Keratinocyte (primary cell): ENCODE data around the gene PIP5K1A. TPM values are rescaled to one million over a fixed set of nuclear protein-coding genes. Genes with fewer than 3 reads are reported as not detected.

Experiments
- DNase-seq: peaks from one replicate; pipeline ENCODE4 v3.0.0-alpha.2; 2011; ENCODE audit warnings: low read depth, missing footprints, low spot score
- FAIRE-seq: peaks from 2 replicates; lab custom pipeline; 2011; peaks lifted over from hg19 to GRCh38; lab: Jason Lieb, UNC
- H2AFZ ChIP-seq: 2 replicates; pipeline ENCODE4 v1.6.0; 2012; ENCODE audit warnings: low read length, control low read depth, inconsistent platforms; ENCODE audit not compliant: control insufficient read depth
- H3K27ac ChIP-seq: 2 replicates; pipeline ENCODE4 v1.5.1; 2011; ENCODE audit warnings: low read length; ENCODE audit not compliant: control insufficient read depth, insufficient read depth
- H3K27me3 ChIP-seq: 3 replicates; pipeline ENCODE4 v1.6.0; 2011; ENCODE audit warnings: low read length; ENCODE audit not compliant: control insufficient read depth, insufficient read depth; ENCODE audit errors: extremely low read depth
- H3K36me3 ChIP-seq, 2 experiments: 2 replicates in 1 of 2; 3 replicates in 1 of 2; pipeline ENCODE4 v1.5.1; 2011; ENCODE audit warnings: low read length in 2 of 2, mild to moderate bottlenecking in 1 of 2; ENCODE audit not compliant: control insufficient read depth in 2 of 2, insufficient read depth in 2 of 2; ENCODE audit errors: extremely low read depth in 1 of 2
- H3K4me1 ChIP-seq: 3 replicates; pipeline ENCODE4 v1.5.1; 2011; ENCODE audit warnings: low read length; ENCODE audit not compliant: control insufficient read depth, insufficient read depth; ENCODE audit errors: extremely low read depth
- H3K4me2 ChIP-seq: 3 replicates; pipeline ENCODE4 v1.6.0; 2011; ENCODE audit warnings: low read depth, low read length; ENCODE audit not compliant: control insufficient read depth, insufficient read depth; ENCODE audit errors: extremely low read depth
- H3K4me3 ChIP-seq, 3 experiments: fragments of 200-600 bp in 1 of 3; sonication (generic) in 1 of 3; 2 replicates in 2 of 3; 3 replicates in 1 of 3; pipeline ENCODE4 v1.5.1; 2011 to 2016; ENCODE audit warnings: low read length in 3 of 3, mild to moderate bottlenecking in 3 of 3, control low read depth in 2 of 3, inconsistent platforms in 1 of 3, low read depth in 1 of 3, mixed read lengths in 1 of 3, mixed run types in 1 of 3, moderate library complexity in 1 of 3; ENCODE audit not compliant: control insufficient read depth in 2 of 3, insufficient read depth in 2 of 3; ENCODE audit errors: extremely low read depth in 1 of 3
- H3K79me2 ChIP-seq: 2 replicates; pipeline ENCODE4 v1.6.0; 2012; ENCODE audit warnings: low read length; ENCODE audit not compliant: control insufficient read depth, insufficient read depth
- H3K9ac ChIP-seq: 3 replicates; pipeline ENCODE4 v1.6.0; 2011; ENCODE audit warnings: low read length; ENCODE audit not compliant: control insufficient read depth, insufficient read depth; ENCODE audit errors: extremely low read depth
- H3K9me1 ChIP-seq: 3 replicates; pipeline ENCODE4 v1.6.0; 2011; ENCODE audit warnings: low read length; ENCODE audit not compliant: control insufficient read depth, insufficient read depth; ENCODE audit errors: extremely low read depth
- H3K9me3 ChIP-seq: 2 replicates; pipeline ENCODE4 v1.5.1; 2012; ENCODE audit warnings: low read depth, low read length; ENCODE audit not compliant: control insufficient read depth
- H4K20me1 ChIP-seq: 3 replicates; pipeline ENCODE4 v1.6.0; 2011; ENCODE audit warnings: low read length; ENCODE audit not compliant: control insufficient read depth, insufficient read depth; ENCODE audit errors: extremely low read depth
- CTCF ChIP-seq, 3 experiments: IDR thresholded peaks in 1 of 3; conservative IDR thresholded peaks in 1 of 3; optimal IDR thresholded peaks in 1 of 3; 2 replicates in 2 of 3; 3 replicates in 1 of 3; pipeline versions ENCODE3 to v1.5.1; 2011; ENCODE audit warnings: low read length in 3 of 3, mild to moderate bottlenecking in 3 of 3, moderate library complexity in 2 of 3, control low read depth in 1 of 3, inconsistent platforms in 1 of 3; ENCODE audit not compliant: insufficient read depth in 2 of 3; ENCODE audit errors: extremely low read depth in 1 of 3
- EZH2 ChIP-seq: IDR thresholded peaks from one replicate; pipeline ENCODE4 v1.6.1; 2012; ENCODE audit warnings: inconsistent platforms, mild to moderate bottlenecking, low read length, moderate library complexity
- dilution Hi-C: fragments of 300-500 bp; cut with MboI; formaldehyde crosslinking; loops from one replicate; pipeline ENCODE4 v1.7.0; 2020; ENCODE audit warnings: low sequenced_read_pairs; ENCODE audit not compliant: extremely low pct_ligation_motif_present
- polyA plus RNA-seq, 5 experiments: library from polyadenylated mRNA; depleted of rRNA in 3 of 5; stranded (reverse) in 3 of 5; stranded (forward) in 1 of 5; unstranded in 1 of 5; fragments of >200 nt; gene quantifications; 1 replicate in 1 of 5; 2 replicates in 3 of 5; 3 replicates in 1 of 5; pipeline versions ENCODE4 v1.2.1 to v1.2.3, GENCODE V29; 2011 to 2012; ENCODE audit warnings: missing spikeins in 2 of 5, low read depth in 1 of 5, low replicate concordance in 1 of 5

Gene PIP5K1A
- polyA plus RNA-seq, 1 donor (not counting 4 experiments of a cell fraction or from before 2014, with no cell fraction given), result 124 TPM

- no peak for DNase-seq
- H3K9me3 ChIP-seq, result no peaks in the 10 kb centered on the region
- H3K4me3 ChIP-seq, result no peak overlapping the region
- dilution Hi-C loops, result no loop called here
- H4K20me1 ChIP-seq, result peaks cover 19% of the 10 kb centered on the region
- H3K27ac ChIP-seq, result no peak overlapping the region
- H3K9ac ChIP-seq, result no peak overlapping the region
- H3K79me2 ChIP-seq, result peaks cover 95% of the 10 kb centered on the region
- peaks cover 10 to 21% of the 10 kb centered on the region in 2 experiments for H3K36me3 ChIP-seq
- H3K27me3 ChIP-seq, result no peaks in the 10 kb centered on the region
- H3K4me1 ChIP-seq, result peaks cover 5% of the 10 kb centered on the region
- FAIRE-seq, result no peak
- H2AFZ ChIP-seq, result no peak overlapping the region
- H3K4me2 ChIP-seq, result no peak overlapping the region
- TF ChIP-seq CTCF (optimal IDR thresholded peaks at IDR 0.05 in 1 of 3, IDR thresholded peaks at IDR 0.05 in 1 of 3, conservative IDR thresholded peaks at IDR 0.05 in 1 of 3; ENCODE audit: extremely low read depth in 1 of 3, insufficient read depth in 2 of 3, low read length in 3 of 3), result no peak
- TF ChIP-seq EZH2, result no peak
- H3K9me1 ChIP-seq, result no peaks in the 10 kb centered on the region
Observed at GRCh38 chr1:151213560-151213959, 15.2 kb downstream of the PIP5K1A start.

- Histone ChIP-seq H3K9ac (no peak overlapping the region), H3K27me3 (no peaks in the 10 kb centered on the region), H2AFZ (no peak overlapping the region), H3K9me3 (no peaks in the 10 kb centered on the region), H3K4me2 (no peak overlapping the region), H3K27ac (no peak overlapping the region), H3K79me2 (peaks cover 83% of the 10 kb centered on the region), H4K20me1 (peaks cover 18% of the 10 kb centered on the region), H3K4me3 (no peak overlapping the region), H3K36me3 (peaks cover 15 to 19% of the 10 kb centered on the region in 2 experiments), H3K9me1 (no peaks in the 10 kb centered on the region), H3K4me1 (no peaks in the 10 kb centered on the region)
- no peak for TF ChIP-seq EZH2
- no peak for TF ChIP-seq CTCF (optimal IDR thresholded peaks at IDR 0.05 in 1 of 3, IDR thresholded peaks at IDR 0.05 in 1 of 3, conservative IDR thresholded peaks at IDR 0.05 in 1 of 3; ENCODE audit: extremely low read depth in 1 of 3, insufficient read depth in 2 of 3, low read length in 3 of 3)
- FAIRE-seq, result no peak
- dilution Hi-C loops, result no loop called here
- no peak for DNase-seq
Observed at GRCh38 chr1:151221616-151222015, 23.3 kb downstream of the PIP5K1A start.
